K562 (cell line): Measurements from ENCODE around the gene DNAJA1. TPM values are rescaled to one million over a fixed set of nuclear protein-coding genes. Genes with fewer than 3 reads are reported as not detected.

Source experiments
- ARID4B ChIP-seq: sonication (generic); formaldehyde crosslinking; IDR thresholded peaks from 2 replicates; pipeline ENCODE4 v1.8.0; 2022; ENCODE audit warnings: mild to moderate bottlenecking, missing genetic modification reagents
- CXXC5 ChIP-seq: fragments of 250-450 bp; sonication (Bioruptor Pico); IDR thresholded peaks from 2 replicates; pipeline ENCODE4 v1.8.0; 2022; ENCODE audit warnings: inconsistent platforms, mild to moderate bottlenecking, moderate library complexity
- EGR1 ChIP-seq: fragments of 450-650 bp; conservative IDR thresholded peaks from 2 replicates; pipeline ENCODE4 v1.6.1; 2017; ENCODE audit warnings: mild to moderate bottlenecking
- EP400 ChIP-seq: fragments of 450-650 bp; IDR thresholded peaks from 2 replicates; pipeline ENCODE4 v1.6.1; 2017; ENCODE audit warnings: antibody characterized with exemption, mild to moderate bottlenecking, moderate library complexity
- KDM1A ChIP-seq, 2 experiments: fragments of 450-650 bp; IDR thresholded peaks; 2 replicates each; pipeline ENCODE4 v1.6.1; 2016; ENCODE audit warnings: mild to moderate bottlenecking in 2 of 2
- MLLT1 ChIP-seq, 2 experiments: fragments of 450-650 bp; IDR thresholded peaks; 2 replicates each; pipeline ENCODE4 v1.6.1; 2016
- MNT ChIP-seq, 2 experiments: fragments of 450-650 bp; conservative IDR thresholded peaks; 2 replicates each; pipeline ENCODE4 v1.6.1; 2017; ENCODE audit warnings: mild to moderate bottlenecking in 2 of 2, moderate library complexity in 2 of 2
- MYC ChIP-seq, 2 experiments: fragments of 250-450 bp in 1 of 2; sonication (Bioruptor Pico) in 1 of 2; IDR thresholded peaks; 2 replicates each; pipeline versions ENCODE4 v1.5.1 to v1.6.1; 2012 to 2021; ENCODE audit warnings: low read depth in 2 of 2, borderline replicate concordance in 1 of 2, improper control_type of control experiment in 1 of 2, low read length in 1 of 2, mild to moderate bottlenecking in 1 of 2, moderate library complexity in 1 of 2
- PCBP1 ChIP-seq: fragments of 200-400 bp; formaldehyde crosslinking; IDR thresholded peaks from 2 replicates; pipeline ENCODE4 v1.6.1; 2018; ENCODE audit warnings: mild to moderate bottlenecking, low read depth, low read length; ENCODE audit not compliant: poor library complexity, severe bottlenecking
- RCOR1 ChIP-seq, 2 experiments: IDR thresholded peaks; 2 replicates each; pipeline ENCODE4 v1.6.1; 2012; ENCODE audit warnings: low read depth in 2 of 2, low read length in 2 of 2, borderline replicate concordance in 1 of 2, improper control_type of control experiment in 1 of 2
- SIN3A ChIP-seq, 2 experiments: fragments of 150-350 bp in 1 of 2; IDR thresholded peaks; 2 replicates each; pipeline ENCODE4 v1.6.1; 2011 to 2016; ENCODE audit warnings: borderline replicate concordance in 2 of 2, low read depth in 2 of 2, low read length in 2 of 2, mild to moderate bottlenecking in 2 of 2, moderate library complexity in 2 of 2; ENCODE audit not compliant: control insufficient read depth in 1 of 2
- SRSF1 ChIP-seq: fragments of 200-400 bp; formaldehyde crosslinking; IDR thresholded peaks from 2 replicates; pipeline ENCODE4 v1.6.1; 2017; ENCODE audit warnings: mild to moderate bottlenecking, low read depth, low read length, moderate library complexity
- SUPT5H ChIP-seq: fragments of 450-650 bp; IDR thresholded peaks from 2 replicates; pipeline ENCODE4 v1.6.1; 2016
- TAF9B ChIP-seq: fragments of 450-650 bp; IDR thresholded peaks from 2 replicates; pipeline ENCODE4 v1.6.1; 2018; ENCODE audit warnings: mild to moderate bottlenecking; ENCODE audit not compliant: partially characterized antibody
- TRIM28 ChIP-seq: fragments of 450-650 bp; IDR thresholded peaks from 2 replicates; pipeline ENCODE4 v1.6.1; 2017
- ZBTB12 ChIP-seq: fragments of 250-450 bp; sonication (Bioruptor Pico); IDR thresholded peaks from 2 replicates; pipeline ENCODE4 v1.4.0; 2020
- polyA plus RNA-seq, 8 experiments: library from polyadenylated mRNA; depleted of rRNA in 4 of 8; stranded (reverse) in 5 of 8; unstranded in 3 of 8; fragments of >200 nt; fragmentation: Nextera tagmentation in 2 of 8; fragmentation: Illumina TruSeq in 1 of 8; extraction: Ambion mirVana in 2 of 8; extraction: Trizol in 1 of 8; gene quantifications; 2 replicates each; pipeline versions ENCODE4 v1.2.1 to v1.2.3, GENCODE V29; 2011 to 2014; ENCODE audit warnings: inconsistent platforms in 1 of 8, missing spikeins in 1 of 8
- total RNA-seq, 7 experiments: library from RNA; depleted of rRNA in 6 of 7; stranded (reverse); fragments of >200 nt in 6 of 7; fragmentation: Illumina TruSeq in 2 of 7; extraction: Trizol in 2 of 7; gene quantifications; 2 replicates each; pipeline versions ENCODE4 v1.2.1 to v1.2.3, GENCODE V29; 2011 to 2021; ENCODE audit warnings: low replicate concordance in 1 of 7

Gene DNAJA1
- total and polyA plus RNA-seq, 9 of the 15 experiments (the other 6 are each of a cell fraction or from before 2014, with no cell fraction given): 109 to 359 (median 175) TPM

- 0 out of 2 replicates have a peak, but pooled peaks have one; percentile 42 for TF ChIP-seq SRSF1
- TF ChIP-seq MNT (conservative IDR thresholded peaks at IDR 0.05): peak; percentile 54 to 74; a peak in 3 of 4 replicates
- TF ChIP-seq ZBTB12 (CRISPR knock-in tag): peak; percentile 58; the same call in 1 of the 2 replicates
- TF ChIP-seq KDM1A (IDR thresholded peaks at IDR 0.05): no peak
- TF ChIP-seq TAF9B: peak; percentile 82
- peak; percentile 97 for TF ChIP-seq SUPT5H
- TF ChIP-seq RCOR1 (IDR thresholded peaks at IDR 0.05; ENCODE audit: borderline replicate concordance in 1 of 2, low read depth in 2 of 2, low read length in 2 of 2): no peak
- TF ChIP-seq SIN3A (IDR thresholded peaks at IDR 0.05; ENCODE audit: borderline replicate concordance in 2 of 2, control insufficient read depth in 1 of 2, low read depth in 2 of 2, low read length in 2 of 2): peak in 1 of 2 experiments; percentile 65; a peak in 1 of 4 replicates
- TF ChIP-seq CXXC5 (CRISPR knock-in tag): peak; percentile 70; the same call in 1 of the 2 replicates
- TF ChIP-seq PCBP1: peak; percentile 87
- TF ChIP-seq MYC (IDR thresholded peaks at IDR 0.05; ENCODE audit: low read depth, low read length): no peak; the same call in 1 of the 2 replicates
- no peak; the same call in 1 of the 2 replicates for TF ChIP-seq MYC (CRISPR knock-in tag; IDR thresholded peaks at IDR 0.05; ENCODE audit: borderline replicate concordance, low read depth)
- TF ChIP-seq EP400: peak; percentile 75
- peak; percentile 92 for TF ChIP-seq ARID4B (CRISPR knock-in tag)
- peak in 1 of 2 experiments; percentile 67; a peak in 1 of 4 replicates for TF ChIP-seq MLLT1 (IDR thresholded peaks at IDR 0.05)
- peak; percentile 94 for TF ChIP-seq EGR1
- TF ChIP-seq TRIM28: no peak
These were observed at the start of gene DNAJA1 (continued) for GRCh38 chr9:33024966-33025571.
